Stimulated activated CD8-positive, alpha-beta memory T cell treated with anti-CD3 and anti-CD28 coated beads, Interleukin-4, amount 100 ng/mL, for 24 hours (primary cell): ENCODE measurements around the gene ATG7.
"Not testable (repeated sequence)": the region's sequence is repeated elsewhere in the genome, so short reads cannot be mapped to it uniquely, and the experiment has no call there.

ENCODE experiments used
- DNase-seq: peaks from one replicate; pipeline ENCODE4 v3.0.0-alpha.2; 2020; ENCODE audit warnings: low read depth

The ATG7 gene

GRCh38 chr3:11510356-11510755 is 238.2 kb downstream of the ATG7 start:
- no peak for DNase-seq

- DNase-seq = not testable (repeated sequence)
Measured at GRCh38 chr3:11511606-11512005, 239.4 kb downstream of the ATG7 start.

GRCh38 chr3:11513125-11513816 is 241.1 kb downstream of the ATG7 start:
- not testable (repeated sequence) for DNase-seq

GRCh38 chr3:11513817-11514135 is 241.6 kb downstream of the ATG7 start:
- DNase-seq = no peak

- DNase-seq = no peak
Measured at GRCh38 chr3:11514191-11514821, 242.1 kb downstream of the ATG7 start.

- no peak for DNase-seq
Measured at GRCh38 chr3:11517601-11518000, 245.4 kb downstream of the ATG7 start.

- DNase-seq = no peak
Measured at GRCh38 chr3:11521167-11521566, 249.0 kb downstream of the ATG7 start.

GRCh38 chr3:11522398-11522715 is 250.2 kb downstream of the ATG7 start:
- DNase-seq = no peak

- no peak for DNase-seq
Measured at GRCh38 chr3:11522953-11523571, 250.9 kb downstream of the ATG7 start.

- no peak for DNase-seq
Measured at GRCh38 chr3:11523572-11524101, 251.4 kb downstream of the ATG7 start.

- DNase-seq = not testable (repeated sequence)
Measured at GRCh38 chr3:11526121-11526520, 253.9 kb downstream of the ATG7 start.

GRCh38 chr3:11529281-11529680 is 257.1 kb downstream of the ATG7 start:
- DNase-seq = no peak

- DNase-seq = no peak
Measured at GRCh38 chr3:11530153-11530721, 258.0 kb downstream of the ATG7 start.

- no peak for DNase-seq
Measured at GRCh38 chr3:11532931-11533391, 260.8 kb downstream of the ATG7 start.

GRCh38 chr3:11534011-11534792 is 262.0 kb downstream of the ATG7 start:
- no peak for DNase-seq

- no peak for DNase-seq
Measured at GRCh38 chr3:11534793-11535101, 262.6 kb downstream of the ATG7 start.

- no peak for DNase-seq
Measured at GRCh38 chr3:11535243-11535960, 263.2 kb downstream of the ATG7 start.

- no peak for DNase-seq
Measured at GRCh38 chr3:11536132-11536935, 264.1 kb downstream of the ATG7 start.

- no peak for DNase-seq
Measured at GRCh38 chr3:11536936-11537612, 264.9 kb downstream of the ATG7 start.

GRCh38 chr3:11538581-11538980 is 266.4 kb downstream of the ATG7 start:
- no peak for DNase-seq
